Tongue (tissue), 2 donors: ENCODE data around the gene INPP5E. TPM values are rescaled to one million over a fixed set of nuclear protein-coding genes. Genes with fewer than 3 reads are reported as not detected.

ENCODE experiments used
- DNase-seq: peaks from one replicate; pipeline ENCODE4 v3.0.0-alpha.2; 2015
- total RNA-seq: library from RNA; depleted of rRNA; stranded (reverse); fragments of >200 nt; gene quantifications from one replicate; pipeline ENCODE4 v1.2.3, GENCODE V29; 2014

The INPP5E gene, protein sequence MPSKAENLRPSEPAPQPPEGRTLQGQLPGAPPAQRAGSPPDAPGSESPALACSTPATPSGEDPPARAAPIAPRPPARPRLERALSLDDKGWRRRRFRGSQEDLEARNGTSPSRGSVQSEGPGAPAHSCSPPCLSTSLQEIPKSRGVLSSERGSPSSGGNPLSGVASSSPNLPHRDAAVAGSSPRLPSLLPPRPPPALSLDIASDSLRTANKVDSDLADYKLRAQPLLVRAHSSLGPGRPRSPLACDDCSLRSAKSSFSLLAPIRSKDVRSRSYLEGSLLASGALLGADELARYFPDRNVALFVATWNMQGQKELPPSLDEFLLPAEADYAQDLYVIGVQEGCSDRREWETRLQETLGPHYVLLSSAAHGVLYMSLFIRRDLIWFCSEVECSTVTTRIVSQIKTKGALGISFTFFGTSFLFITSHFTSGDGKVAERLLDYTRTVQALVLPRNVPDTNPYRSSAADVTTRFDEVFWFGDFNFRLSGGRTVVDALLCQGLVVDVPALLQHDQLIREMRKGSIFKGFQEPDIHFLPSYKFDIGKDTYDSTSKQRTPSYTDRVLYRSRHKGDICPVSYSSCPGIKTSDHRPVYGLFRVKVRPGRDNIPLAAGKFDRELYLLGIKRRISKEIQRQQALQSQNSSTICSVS
- 8.4 TPM for total RNA-seq

DNA sequence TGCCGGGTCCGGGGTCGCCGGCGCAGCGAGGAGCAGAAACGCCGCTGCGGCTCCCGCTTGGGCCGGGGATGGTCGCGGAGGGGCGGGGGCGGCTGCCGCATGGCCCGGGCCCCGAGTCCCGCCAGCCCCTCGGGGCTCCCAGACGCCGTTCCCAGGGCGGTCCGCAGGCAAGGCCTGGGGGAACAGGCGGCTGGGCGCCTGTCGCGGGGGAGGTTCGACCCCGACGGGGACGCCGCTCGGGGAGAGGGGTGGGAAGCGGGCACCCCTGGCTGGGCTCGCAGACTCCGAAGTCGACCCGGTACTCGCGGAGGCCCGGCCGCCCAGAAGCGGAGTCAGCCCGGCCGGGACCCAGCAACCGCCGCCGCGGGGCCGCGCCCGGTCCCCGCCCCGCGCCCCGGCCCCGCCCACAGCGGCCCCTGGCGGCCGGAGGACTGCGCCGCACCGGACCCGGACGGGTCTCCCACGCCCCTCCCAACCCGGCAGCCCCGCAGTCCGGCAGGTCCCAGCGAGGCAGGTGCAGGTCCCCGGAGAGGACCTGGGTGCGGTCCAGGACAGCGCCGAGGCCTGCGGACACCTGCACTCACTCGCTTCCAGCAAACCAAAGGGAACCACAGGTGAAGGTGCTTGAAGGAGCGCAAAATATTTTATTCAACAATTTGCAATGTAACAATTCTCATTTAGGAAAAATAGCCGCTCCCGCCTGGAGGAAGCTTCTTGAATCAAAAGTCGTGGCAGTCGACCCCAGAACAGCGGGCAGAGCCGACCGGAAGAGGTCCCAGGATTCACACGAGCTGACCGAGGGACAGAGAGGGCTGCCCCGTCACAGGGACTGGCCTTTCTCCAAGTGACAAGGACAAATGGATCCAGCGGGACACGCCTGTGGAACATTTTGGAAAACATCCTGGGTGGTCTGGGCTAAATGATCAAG, at the start of gene INPP5E:
INPP5E (minus strand) TSS at position 365 of the 928 bp plus-strand sequence. CDS start 426 bp downstream, outside the sequence.
- peak; percentile 81 for DNase-seq

DNA sequence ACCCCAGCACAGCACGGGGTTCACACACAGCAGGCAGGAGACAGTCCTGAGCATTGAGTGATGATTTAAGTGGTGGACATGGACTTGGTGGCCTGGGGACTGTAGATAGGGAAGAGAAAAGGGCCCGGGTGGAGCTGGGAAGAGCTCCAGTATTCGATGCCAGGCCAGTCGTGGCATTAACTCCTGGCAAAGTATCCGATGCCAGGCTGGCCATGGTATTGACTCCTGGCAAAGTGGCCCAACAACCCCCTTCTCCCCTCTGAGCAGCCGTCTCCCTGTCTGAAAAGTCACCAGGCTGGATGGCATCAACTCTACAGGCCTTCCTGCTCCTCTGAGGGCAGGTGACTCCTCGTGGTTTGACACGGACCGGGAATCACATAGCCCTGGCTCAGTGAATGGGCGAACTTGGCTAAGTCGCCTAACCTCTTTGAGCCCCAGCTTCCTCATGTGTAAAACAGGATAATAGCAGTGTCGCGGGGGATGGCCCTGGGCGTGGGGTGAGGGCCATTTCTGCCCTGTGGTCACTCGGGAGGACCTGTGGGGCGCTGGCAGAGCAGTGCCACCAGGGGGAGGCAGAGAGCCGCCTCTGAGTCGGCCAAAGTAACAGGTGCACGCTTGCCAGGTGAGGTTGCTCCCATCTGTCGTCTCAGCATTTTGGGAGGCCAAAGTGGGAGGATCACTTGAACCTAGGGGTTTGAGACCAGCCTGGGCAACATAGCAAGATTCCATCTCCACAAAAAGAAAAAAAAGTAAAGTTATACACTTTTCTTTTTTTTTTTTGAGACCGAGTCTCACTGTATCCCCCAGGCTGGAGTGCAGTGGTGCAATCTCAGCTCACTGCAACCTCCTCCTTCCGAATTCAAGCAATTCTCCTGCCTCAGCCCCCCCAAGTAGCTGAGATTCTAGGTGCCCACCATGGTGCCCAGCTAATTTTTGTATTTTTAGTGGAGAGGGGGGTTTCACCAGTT, 48.9 kb upstream of the INPP5E start:
- peak; percentile 78 for DNase-seq

DNA sequence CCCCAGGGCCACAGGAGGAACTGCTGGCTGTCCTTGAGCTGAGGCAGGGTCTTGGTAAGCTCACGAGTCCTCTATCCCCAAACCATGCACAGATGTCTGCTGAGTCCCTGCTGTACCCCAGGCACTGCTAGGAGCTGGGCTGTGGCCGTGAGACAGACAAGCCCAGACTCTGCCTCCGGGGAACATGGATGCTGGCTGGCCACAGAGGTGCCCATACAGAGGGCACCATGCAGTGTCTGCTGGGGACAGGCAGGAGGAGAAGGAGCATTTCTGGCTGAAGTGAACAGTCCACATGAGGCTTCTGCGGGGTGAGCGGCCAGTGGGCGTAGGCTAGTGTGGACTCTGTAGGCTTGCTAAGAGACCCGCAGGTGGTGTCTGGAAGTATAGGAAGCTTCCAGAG, 48.0 kb upstream of the INPP5E start:
- DNase-seq: no peak

DNA sequence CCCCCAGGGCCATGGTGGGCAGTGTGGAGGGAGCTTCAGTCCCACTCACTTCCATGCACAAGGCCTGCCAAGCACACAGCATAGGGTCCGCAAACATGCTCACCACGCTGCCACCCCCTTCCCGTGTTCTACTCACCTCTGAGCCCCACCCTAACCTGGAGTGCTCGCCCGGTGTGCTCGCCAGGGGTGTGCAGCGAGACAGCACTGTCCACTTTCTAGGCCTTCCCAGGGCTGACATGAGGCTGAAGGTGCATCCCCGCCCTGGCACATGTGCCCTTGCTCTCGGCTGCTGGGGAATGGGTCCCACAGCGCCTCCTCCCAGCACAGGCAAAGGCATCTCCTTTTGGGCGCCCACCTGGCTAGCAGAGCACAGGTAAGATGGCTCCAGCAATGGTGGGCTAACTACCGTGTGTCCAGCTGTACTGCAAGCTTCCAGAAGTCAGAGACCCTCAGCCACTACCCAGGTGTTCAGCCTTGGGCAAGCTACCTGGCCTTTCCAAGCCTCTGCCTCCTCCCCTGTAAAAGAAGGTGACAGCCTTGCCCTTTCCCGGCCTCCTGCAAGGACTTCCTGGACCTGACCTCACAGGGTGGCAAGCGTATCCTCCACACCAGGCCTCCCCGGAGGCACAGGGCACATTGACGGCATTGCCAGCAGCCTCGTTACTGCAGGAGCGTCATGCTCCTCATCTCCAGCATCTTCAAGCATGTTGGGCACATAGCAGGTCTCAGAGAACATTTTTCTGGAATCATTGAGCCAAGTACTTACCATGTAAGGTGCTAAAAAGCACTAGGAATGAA, 47.4 kb upstream of the INPP5E start:
- DNase-seq: no peak

DNA sequence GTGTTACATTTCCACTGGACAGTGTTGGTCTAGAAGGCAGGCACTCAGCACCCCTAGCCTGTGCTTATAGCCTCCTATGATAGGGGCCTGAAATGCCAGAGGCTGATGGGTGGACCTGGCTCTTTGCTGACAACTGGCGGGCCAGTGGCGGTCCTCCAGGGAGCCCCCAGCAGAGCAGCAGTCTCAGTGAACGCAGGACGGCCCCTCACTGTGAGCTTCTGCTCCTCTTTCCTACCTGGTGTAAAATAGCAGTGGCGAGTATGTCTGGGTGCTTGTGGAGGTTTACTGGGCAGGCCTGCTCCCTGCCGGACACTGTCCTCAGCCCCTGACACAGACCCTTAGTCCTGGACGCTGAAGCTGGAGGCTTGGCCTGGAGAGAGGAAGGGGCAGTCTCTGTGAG, 46.5 kb upstream of the INPP5E start:
- DNase-seq: no peak

DNA sequence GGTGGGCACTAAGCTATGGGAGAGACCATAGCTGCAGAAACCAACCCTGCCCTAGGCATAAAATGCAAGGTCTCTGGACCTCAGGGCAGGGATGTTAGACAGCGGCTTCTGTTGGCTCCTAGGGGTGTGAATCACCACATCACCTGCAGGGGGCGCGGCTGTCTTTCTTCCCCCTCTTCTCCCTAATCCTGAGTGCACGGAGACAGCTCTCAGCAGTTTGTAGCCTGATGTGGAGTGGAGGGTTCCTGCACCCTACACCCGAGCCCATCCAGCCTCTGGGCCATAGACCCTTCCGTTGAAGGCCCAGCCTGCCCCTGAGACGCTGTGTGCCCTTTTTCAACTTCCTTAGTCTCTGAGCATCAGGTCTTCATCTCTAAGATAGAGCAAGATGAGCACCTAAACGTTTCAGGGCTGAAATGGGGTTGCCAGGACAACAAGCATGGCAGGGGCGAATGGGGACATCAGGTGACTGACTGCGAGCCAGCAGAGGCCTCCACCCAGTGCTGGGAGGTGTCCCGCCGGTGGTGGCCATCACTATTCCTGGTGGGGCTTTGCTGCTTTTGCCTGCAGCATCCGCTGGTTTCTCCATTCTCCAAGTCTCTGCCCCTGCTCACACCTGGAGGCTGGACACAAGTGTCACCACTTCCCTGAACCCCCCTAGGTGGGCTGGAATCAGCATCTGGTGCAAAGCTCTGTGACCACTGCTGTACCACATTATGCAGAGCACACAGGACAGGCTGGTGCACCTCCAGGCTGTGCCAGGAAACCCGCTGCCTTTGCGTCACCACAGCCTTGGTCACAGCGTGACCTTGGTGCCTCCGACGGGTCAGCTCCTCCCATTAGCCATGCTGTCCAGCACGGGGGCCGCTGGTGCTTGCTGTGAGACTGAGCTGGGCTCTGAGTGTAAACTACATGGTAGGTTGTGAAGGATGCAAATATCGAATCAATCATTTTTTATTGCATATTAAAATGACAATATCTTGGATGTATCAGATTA, 45.7 kb upstream of the INPP5E start:
- peak; percentile 93 for DNase-seq

DNA sequence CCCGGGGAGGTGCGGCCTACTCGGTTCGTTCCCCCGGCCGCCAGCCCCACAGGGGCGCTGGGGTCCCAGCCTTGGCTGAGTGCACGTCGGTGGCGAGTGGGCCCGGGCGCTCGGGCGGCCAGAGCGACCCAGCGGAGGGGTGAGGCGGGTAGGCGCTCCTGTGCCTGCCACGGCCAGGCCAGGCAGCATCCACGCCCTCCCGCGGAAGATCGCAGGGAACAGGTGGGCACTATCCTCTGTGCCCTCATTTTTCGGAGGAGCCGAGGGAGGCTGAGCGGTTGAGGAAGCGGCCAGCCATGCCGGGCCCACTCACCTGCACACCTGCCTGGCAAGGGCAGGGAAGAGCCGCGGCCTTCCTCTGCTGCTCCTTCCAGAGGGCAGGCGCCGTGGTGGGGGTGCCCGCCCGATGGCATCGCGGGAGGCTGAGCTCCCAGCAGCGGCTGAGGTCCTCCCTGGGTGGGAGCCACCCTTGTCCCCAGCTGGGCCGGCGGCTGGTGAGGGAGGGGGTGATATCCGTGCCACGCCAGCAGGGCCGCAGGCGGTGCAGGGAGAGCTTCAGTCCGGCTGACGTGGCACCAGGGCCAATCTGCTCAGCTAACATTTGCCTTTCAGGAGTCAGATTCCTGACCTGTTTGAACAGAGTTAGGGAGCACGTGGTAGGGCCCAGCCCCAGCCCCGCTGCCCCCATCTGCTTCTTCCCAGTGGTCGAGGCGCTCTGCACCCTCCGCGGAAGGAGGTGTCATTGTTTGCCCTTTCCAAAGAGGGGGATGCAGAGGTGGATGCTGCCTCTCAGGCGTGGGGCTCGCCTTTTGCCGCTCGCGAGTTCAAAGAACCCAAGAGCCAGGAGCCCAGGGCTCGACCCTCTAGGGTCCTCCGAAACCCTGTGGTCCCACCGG, 44.8 kb upstream of the INPP5E start:
- DNase-seq: peak; percentile 12

DNA sequence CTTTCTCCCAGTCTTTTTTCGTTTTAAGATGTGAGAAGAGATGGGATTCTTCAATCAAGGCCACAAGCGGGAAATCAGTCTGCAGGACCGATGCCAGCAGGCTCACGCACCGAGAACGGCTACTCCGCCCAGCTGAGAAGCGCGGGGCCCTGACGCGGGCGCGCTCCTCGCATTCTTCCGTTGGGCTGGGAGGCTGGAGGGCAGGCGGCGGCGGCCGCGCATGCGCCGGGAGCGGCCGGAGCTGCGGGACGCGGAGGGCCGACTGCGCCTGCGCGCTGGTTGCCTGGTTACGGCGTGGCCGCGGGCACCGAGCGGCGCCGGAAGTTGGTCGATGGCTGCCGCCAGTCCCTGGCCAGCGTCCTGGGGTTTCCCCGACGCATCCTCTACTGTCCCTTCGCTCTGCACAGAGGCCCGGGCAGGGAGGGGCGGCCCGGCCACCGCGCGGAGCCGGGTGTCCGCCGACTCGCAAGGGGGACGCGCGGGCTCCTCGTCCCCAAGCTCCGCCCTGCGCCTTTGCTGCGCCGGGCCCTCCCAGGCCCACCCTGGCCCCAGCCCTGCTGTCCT, 44.0 kb upstream of the INPP5E start:
- DNase-seq: peak; percentile 98

DNA sequence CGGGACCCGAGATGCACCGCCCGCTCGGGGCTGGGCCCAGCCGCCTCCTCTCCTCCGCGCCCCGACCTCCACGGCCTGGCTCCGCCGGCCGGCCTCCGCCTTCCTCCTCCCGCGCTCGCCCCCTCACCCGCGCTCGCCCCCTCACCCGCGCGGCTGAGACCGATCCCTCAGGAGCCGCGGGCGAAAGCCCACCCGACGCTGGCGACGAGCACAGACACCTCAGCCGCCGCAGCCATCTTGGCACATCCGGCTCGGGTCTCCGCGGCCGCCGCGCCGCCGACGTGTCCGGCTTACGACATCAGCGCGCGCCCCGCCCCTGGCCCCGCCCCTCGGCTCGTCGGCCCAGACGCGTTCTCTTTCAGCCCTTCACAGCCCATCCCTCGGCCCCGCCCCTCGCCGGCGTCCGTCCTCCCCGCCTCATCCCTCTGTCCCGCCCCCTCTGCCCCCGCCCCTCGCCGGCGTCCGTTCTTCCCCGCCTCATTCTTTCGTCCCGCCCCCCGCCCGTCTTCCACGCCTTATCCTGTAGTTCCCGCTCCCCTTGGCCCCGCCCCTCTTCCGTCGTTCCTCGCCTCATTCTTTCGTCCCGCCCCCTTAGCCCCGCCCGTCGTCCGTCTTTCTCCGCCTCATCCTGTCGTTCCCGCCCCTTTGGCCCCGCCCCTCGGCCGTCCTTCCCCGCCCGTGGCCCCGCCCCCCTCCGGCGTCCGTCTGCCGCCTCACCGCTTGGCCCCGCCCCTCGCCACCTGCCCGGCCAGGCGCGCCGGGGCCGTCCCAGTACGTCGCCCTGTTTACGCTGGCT, 43.3 kb upstream of the INPP5E start, which contains the start of gene SEC16A:
SEC16A (minus strand) TSS at position 248 of the 796 bp plus-strand sequence. CDS start 5,425 bp downstream, outside the sequence.
- peak; percentile 100 for DNase-seq

DNA sequence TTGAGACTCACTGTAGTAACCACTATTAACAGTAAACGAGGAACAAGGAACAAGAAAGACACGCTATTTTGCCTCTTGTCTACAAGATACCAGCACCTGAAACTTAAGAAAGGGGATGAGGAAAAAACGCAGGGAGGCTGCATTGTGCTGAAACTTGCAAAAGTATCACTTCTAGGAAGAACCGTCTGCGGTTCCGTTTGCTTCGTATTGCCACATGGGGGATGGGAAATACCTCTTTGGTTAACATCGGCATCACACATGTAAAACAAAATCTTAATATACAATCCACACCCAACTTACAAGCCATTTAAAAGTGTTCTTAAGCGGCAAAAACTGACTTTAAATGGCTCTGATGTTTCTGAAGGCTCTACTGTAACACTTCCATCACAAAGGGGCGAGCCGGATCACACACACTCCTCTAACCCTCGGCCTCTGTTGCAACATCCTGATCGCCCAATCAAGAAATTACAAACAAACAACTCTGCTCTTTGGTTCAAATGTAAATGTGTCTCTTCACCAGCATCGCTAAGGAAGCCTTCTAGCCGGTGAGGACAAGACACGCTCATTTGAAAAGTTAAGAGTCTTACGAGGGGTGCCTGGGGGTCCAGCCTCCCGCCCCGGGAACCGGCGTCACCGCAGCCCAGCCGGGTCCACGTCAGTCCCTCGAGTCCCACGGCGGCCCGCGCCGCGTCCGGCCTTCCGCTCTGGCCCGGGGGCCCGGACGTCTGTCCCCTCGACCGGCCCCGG, 42.6 kb upstream of the INPP5E start:
- DNase-seq: peak; percentile 48

DNA sequence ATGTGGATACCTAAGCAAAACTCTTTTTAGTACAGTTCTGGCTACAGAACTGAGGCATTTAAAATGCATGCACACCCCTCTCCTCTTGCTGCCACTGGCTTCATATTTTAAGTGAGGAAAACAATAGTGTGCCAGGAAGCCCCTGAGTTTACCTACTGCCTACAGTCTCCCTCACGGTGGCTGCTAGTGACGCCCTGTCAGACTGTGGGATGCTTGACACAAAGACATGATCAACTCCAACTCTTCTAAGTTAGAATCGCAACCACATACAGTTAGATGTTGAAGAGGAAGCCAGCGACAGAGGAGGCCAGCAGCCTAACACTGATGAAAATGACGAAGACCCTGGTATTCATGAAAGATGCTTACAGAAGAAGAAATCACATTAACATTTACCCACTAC, 41.9 kb upstream of the INPP5E start:
- DNase-seq: no peak

DNA sequence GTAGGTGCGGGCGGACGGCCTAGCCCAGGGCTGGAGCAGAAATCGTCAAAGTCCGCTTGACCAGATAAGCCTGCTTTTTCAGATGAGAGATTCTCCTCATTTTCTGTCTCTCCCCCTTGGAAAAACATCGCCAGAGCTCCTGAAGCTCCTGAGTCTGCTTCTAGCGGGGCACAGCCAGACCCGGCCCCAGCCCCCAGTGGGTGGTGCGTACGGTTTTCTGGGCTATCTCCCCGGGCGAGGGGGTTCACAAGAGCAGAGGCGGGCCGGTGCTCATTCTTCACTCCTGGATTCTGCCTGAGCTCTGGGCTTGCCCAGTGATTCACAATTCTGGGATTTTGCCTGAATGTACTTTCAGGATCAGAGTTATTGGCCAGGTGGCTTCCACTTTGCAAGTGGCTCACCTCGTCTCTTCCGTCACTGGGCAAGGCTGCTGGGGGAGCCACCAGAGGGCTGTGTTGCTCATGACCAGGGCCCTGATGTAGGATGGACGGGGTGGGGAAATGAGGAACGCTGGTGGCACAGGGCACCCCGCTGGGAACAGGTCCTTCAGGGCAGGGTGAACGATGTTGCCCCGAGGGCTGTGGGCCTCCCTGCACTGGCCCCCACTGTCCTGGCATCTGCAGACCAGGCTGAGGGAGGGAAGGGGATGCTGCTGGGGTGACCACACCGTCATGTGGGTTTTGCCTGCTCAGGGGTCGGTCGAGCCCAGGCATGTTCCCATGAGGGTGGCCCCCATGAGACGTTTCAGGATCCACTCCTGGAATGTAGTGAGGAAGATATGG, 36.9 kb upstream of the INPP5E start:
- no peak for DNase-seq

DNA sequence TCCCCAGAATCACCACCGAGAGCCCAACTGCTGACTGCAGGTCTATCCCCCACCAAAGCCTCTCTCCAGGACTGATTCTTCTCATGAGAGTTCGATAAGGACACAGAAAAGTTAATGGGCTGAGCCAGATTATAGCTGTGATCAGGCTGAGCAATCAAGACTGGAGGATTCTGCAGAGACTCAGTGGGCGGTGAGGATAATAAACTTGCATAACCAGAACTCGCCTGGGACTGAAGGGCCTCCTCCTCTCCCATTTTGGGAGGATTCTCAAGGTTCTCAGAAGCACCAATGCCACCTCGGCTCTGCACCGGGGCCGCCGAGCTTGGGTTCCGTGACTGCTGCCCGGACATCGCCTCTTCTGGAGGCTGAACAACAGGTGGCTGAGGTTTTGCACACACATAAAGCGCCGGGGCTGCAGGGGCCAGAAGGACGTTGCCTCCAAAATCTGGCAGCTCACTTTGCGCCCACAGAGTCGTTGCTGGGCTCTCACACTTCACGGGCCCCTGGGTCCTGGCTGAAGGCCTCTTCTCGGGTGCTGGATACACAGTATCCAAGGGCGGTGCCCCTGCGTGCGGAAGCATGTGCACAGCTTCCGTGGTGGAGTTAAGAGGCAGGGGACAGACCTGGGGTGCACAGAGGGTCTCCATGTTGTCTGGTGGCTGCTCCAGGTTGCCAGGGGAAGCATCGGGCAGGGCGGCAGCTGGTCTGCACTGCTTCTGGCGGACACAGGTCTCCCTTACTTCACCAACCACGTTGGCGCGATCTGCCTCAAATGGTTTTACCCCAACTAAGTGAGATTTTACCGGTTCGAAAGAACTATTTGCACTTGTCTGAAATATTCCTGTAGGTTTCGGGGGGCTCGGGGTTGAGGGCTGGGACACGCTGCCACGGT, 35.6 kb upstream of the INPP5E start:
- DNase-seq: no peak

DNA sequence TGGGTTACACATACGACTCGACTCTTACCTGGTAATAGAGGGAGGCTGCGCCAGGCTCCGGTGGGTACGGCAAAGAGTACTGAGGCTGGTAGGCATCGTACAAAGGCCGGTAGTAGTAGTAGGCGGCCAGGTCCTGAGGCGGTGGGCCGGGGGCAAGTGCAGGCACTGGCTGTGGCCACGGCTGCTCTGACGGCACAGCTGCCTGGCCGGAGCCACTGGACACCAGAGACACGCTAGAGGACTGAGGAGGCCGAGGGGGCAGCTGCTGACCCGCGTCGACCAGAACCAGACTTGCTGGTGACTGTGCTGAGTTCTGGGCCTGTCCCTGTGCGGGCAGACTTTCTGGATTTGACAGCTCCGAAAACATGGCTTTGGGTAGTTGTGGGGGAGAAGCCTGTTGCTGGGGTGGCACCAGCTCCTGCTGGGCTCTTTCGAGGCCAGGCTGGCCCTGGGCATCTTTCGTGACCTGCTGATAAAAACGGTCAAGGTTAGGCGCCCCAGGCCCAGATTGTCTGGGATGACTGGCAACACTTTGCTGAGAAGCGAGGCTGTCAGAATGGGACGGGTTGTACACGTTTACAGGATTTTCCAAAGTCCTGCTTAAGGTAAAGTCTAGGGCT, 34.5 kb upstream of the INPP5E start:
- DNase-seq: no peak
